ENCODE data around the gene PLD4. TPM values are rescaled to one million over a fixed set of nuclear protein-coding genes. Genes with fewer than 3 reads are reported as not detected.

Gene PLD4
- total RNA-seq, 4 donors from 2014 or later: 2.4 TPM; not detected in 3

DNA sequence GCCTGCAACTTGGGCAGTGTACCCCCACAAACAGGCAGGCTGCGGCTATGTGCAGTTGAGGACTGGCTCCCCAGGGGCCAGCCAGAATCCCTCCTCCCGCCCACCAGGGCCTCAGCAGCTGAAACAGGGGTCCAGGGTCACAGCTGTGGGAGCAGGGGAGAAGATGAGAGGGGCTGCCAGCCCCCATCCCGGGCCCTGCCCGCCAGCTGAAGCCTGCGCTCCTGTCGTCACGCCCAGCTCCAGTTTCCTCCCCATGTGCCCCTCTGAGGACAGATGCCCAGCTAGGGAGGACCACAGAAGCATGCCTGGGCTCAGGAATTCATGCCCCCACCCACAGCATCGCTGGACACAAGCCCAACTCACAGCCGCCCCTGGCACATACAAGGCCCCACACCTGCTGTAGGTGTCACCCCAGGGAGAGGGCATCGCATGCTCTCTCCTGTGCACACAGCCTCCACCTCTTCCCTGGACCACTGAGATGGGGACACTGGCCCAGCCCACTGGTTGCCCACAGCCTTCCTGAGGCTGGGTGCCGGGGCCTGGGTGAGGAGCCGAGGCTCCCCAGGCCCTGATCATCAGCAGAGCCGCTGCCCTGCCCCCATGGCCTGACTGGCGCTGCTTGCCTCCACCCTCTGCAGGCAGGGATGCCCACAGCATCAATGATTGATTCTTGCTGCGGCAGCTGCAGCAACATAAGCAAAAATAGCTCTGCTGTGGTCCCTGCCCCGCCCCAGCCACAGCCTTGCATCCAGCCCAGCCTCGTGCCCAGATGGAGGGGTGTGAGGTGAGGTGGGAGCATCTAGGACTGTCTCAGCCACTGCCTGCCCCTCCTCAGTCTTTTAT is 57.2 kb downstream of the PLD4 start:
- 60 to 72% methylated on average over 8 to 17 of the region's 17 CpGs for WGBS, 2 donors
- H3K36me3 ChIP-seq: no peaks in the 10 kb centered on the region
- H3K4me1 ChIP-seq: peaks cover 0 to 30% (median 23%) of the 10 kb centered on the region in 4 donors
- peaks cover 0 to 10% of the 10 kb centered on the region in 2 donors for H3K27me3 ChIP-seq
- no peak for TF ChIP-seq POLR2A (IDR thresholded peaks at IDR 0.05)
- no peaks in the 10 kb centered on the region for H3K9me3 ChIP-seq
- no peak overlapping the region for H3K4me3 ChIP-seq
- no peak for DNase-seq (ENCODE audit: low spot score in 2 of 2)
- H3K27ac ChIP-seq: no peak overlapping the region

DNA sequence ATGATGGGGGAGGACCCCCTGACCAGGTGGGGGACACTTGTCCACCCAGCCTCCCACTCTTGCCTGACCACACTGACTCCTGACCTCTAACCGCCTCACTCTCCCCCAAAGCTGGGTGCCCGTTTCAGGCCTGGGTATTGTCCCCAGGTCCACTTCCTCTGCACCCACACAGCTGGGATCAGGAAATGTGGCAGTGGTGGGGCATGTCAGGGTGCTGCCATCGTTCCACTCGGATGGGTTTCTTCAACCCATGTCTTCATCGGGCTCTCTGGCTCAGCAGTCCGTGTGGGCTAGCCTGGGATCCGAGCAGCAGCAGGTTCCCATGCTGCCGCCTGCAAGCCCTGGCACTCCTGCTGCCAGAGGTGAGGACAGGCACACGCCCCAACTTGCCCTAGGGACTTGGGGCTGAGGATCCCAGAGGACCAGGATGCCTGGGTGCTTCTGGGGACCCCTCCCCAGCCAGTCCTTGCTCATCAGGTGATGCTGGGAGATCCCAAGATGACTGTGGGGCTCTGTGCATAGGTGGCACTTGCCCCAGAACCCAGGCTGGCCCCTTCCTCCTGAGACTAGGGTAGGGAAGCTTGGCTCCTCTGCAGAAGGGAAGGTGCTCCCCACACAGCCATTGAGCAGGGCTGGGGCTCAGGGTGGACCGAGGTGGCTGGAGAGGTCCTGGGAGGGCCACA is 58.0 kb downstream of the PLD4 start:
- H3K9me3 ChIP-seq: no peaks in the 10 kb centered on the region
- DNase-seq (ENCODE audit: low spot score in 2 of 2): no peak
- peaks cover 0 to 2% of the 10 kb centered on the region in 2 donors for H3K27me3 ChIP-seq
- H3K27ac ChIP-seq: no peak overlapping the region
- 74 to 81% methylated on average over 10 of the region's 10 CpGs for WGBS, 2 donors
- H3K4me1 ChIP-seq: peaks cover 0 to 27% (median 17%) of the 10 kb centered on the region in 4 donors
- H3K4me3 ChIP-seq: no peak overlapping the region
- no peak for TF ChIP-seq EP300 (IDR thresholded peaks at IDR 0.05)
- no peak for TF ChIP-seq POLR2A (IDR thresholded peaks at IDR 0.05)
- TF ChIP-seq, protein P1, sequence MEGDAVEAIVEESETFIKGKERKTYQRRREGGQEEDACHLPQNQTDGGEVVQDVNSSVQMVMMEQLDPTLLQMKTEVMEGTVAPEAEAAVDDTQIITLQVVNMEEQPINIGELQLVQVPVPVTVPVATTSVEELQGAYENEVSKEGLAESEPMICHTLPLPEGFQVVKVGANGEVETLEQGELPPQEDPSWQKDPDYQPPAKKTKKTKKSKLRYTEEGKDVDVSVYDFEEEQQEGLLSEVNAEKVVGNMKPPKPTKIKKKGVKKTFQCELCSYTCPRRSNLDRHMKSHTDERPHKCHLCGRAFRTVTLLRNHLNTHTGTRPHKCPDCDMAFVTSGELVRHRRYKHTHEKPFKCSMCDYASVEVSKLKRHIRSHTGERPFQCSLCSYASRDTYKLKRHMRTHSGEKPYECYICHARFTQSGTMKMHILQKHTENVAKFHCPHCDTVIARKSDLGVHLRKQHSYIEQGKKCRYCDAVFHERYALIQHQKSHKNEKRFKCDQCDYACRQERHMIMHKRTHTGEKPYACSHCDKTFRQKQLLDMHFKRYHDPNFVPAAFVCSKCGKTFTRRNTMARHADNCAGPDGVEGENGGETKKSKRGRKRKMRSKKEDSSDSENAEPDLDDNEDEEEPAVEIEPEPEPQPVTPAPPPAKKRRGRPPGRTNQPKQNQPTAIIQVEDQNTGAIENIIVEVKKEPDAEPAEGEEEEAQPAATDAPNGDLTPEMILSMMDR (IDR thresholded peaks at IDR 0.05): no peak
- H3K36me3 ChIP-seq: no peaks in the 10 kb centered on the region

Other genes with a start within 250 kb of the PLD4 start
- gene INF2, start 235.3 kb upstream of the PLD4 start, total RNA-seq: 100 to 1,000 TPM; 217 to 256 (median 239) TPM
- 10 to 100 TPM in 1 of 4 donors, 1 to 10 TPM in 3; 4.8 to 11.4 (median 6.3) TPM for gene ADSS1, start 200.7 kb upstream of the PLD4 start, total RNA-seq
- gene SIVA1, start 171.7 kb upstream of the PLD4 start, total RNA-seq: 100 to 1,000 TPM; 260 to 422 (median 378) TPM
- gene AKT1, start 129.1 kb upstream of the PLD4 start, total RNA-seq: 100 to 1,000 TPM; 130 to 199 (median 144) TPM
- gene ZBTB42, start 123.8 kb upstream of the PLD4 start, total RNA-seq: 10 to 100 TPM in 1 of 4 donors, 1 to 10 TPM in 3; 5.9 to 12.3 (median 6.7) TPM
- gene CEP170B, start 59.6 kb upstream of the PLD4 start, total RNA-seq: 10 to 100 TPM; 10.1 to 36.3 (median 13.0) TPM
- 100 to 1,000 TPM in 3 of 4 donors, 10 to 100 TPM in 1; 31.2 to 152 (median 118) TPM for gene AHNAK2, start 53.5 kb downstream of the PLD4 start, total RNA-seq
- gene CLBA1, start 60.9 kb downstream of the PLD4 start, total RNA-seq: 10 to 100 TPM; 10.1 to 21.0 (median 12.8) TPM
- 1 to 10 TPM; 5.7 to 8.5 (median 6.7) TPM for gene CDCA4, start 96.2 kb downstream of the PLD4 start, total RNA-seq
- 1 to 10 TPM; 1.5 to 7.7 (median 5.4) TPM for gene GPR132, start 140.6 kb downstream of the PLD4 start, total RNA-seq
- 10 to 100 TPM in 3 of 4 donors, 1 to 10 TPM in 1; 7.4 to 13.8 (median 12.8) TPM for gene JAG2, start 243.9 kb downstream of the PLD4 start, total RNA-seq